Endothelial cell of umbilical vein (primary cell): ENCODE measurements around the gene CHCHD4.
A peak's percentile ranks its signal among the peaks of the same experiment; 100 is the strongest.

Source experiments
- POLR2AphosphoS5 ChIP-seq: IDR thresholded peaks from 2 replicates; pipeline ENCODE4 v1.6.1; 2012; ENCODE audit warnings: low read depth, mild to moderate bottlenecking, control low read depth, low read length, moderate library complexity; ENCODE audit not compliant: insufficient read depth
- TF ChIP-seq, protein P1 (sequence below), 2 donors: IDR thresholded peaks; 1 replicate in 1 of 2; 2 replicates in 1 of 2; pipeline ENCODE4 v1.5.1; 2011; ENCODE audit warnings: low read length in 2 of 2, mild to moderate bottlenecking in 2 of 2, moderate library complexity in 2 of 2, control low read depth in 1 of 2, inconsistent platforms in 1 of 2, low read depth in 1 of 2; ENCODE audit not compliant: insufficient read depth in 1 of 2; ENCODE audit errors: extremely low read depth in 1 of 2

DNA sequence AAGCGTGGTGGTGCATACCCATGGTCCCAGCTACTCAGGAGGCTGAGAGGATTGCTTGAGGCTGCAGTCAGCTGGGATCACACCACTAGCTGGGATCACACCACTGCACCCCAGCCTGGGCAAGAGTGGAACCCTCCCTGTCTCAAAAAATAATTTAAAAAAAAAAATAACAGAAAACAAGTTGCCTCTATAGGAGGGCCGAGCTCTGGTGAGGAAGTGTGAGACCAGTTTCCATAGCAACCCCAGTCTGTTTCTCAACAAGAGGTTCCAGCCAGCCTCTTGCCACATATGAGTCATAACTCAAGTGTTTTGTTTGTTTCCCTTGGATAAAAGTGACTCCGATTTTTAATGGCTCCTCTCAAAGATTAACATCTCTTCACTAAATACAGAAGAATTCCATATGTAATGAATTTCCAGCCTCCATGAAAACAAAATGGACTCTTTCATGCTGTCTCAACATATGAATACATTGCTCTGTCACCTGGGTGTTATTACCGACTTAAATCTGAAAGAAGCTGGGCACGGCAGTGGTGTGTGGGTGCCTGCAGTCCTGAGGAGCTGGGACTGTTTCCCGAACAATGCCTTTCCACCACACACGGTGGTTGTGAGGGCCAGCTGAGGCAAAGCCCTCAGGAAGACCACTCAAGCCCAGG lies 19.9 kb upstream of the CHCHD4 start:
- peak; percentile 54 for TF ChIP-seq POLR2AphosphoS5
- TF ChIP-seq, protein P1, sequence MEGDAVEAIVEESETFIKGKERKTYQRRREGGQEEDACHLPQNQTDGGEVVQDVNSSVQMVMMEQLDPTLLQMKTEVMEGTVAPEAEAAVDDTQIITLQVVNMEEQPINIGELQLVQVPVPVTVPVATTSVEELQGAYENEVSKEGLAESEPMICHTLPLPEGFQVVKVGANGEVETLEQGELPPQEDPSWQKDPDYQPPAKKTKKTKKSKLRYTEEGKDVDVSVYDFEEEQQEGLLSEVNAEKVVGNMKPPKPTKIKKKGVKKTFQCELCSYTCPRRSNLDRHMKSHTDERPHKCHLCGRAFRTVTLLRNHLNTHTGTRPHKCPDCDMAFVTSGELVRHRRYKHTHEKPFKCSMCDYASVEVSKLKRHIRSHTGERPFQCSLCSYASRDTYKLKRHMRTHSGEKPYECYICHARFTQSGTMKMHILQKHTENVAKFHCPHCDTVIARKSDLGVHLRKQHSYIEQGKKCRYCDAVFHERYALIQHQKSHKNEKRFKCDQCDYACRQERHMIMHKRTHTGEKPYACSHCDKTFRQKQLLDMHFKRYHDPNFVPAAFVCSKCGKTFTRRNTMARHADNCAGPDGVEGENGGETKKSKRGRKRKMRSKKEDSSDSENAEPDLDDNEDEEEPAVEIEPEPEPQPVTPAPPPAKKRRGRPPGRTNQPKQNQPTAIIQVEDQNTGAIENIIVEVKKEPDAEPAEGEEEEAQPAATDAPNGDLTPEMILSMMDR (IDR thresholded peaks at IDR 0.05; ENCODE audit: extremely low read depth in 1 of 2, insufficient read depth in 1 of 2, low read depth in 1 of 2, low read length in 2 of 2) = no peak
